Raji (cell line): ENCODE results near the gene TMIE.

ENCODE experiments used
- POLR2A ChIP-seq: IDR thresholded peaks from 2 replicates; pipeline ENCODE4 v1.6.1; 2011; ENCODE audit warnings: low read depth, low read length, control low read depth; ENCODE audit not compliant: insufficient read depth

The TMIE gene

GRCh38 chr3:46675843-46676567, 25.2 kb upstream of the TMIE start:
- TF ChIP-seq POLR2A, result no peak

GRCh38 chr3:46676601-46677410, 24.4 kb upstream of the TMIE start:
- no peak for TF ChIP-seq POLR2A

GRCh38 chr3:46677411-46677726, 23.8 kb upstream of the TMIE start:
- TF ChIP-seq POLR2A, result no peak

- TF ChIP-seq POLR2A, result no peak
These were observed 22.9 kb upstream of the TMIE start for GRCh38 chr3:46678280-46678679.

GRCh38 chr3:46679681-46680080, 21.5 kb upstream of the TMIE start:
- TF ChIP-seq POLR2A, result no peak

- TF ChIP-seq POLR2A, result no peak
These were observed 20.8 kb upstream of the TMIE start for GRCh38 chr3:46680298-46680826.

GRCh38 chr3:46681387-46681786, 19.8 kb upstream of the TMIE start:
- TF ChIP-seq POLR2A, result no peak

- TF ChIP-seq POLR2A, result no peak
These were observed 19.2 kb upstream of the TMIE start for GRCh38 chr3:46681856-46682540.

- no peak for TF ChIP-seq POLR2A
These were observed 18.2 kb upstream of the TMIE start for GRCh38 chr3:46682974-46683373.

GRCh38 chr3:46684891-46685290, 16.3 kb upstream of the TMIE start:
- no peak for TF ChIP-seq POLR2A

GRCh38 chr3:46685446-46685845, 15.7 kb upstream of the TMIE start:
- no peak for TF ChIP-seq POLR2A

- no peak for TF ChIP-seq POLR2A
These were observed 10.4 kb upstream of the TMIE start for GRCh38 chr3:46690798-46691197.

- no peak for TF ChIP-seq POLR2A
These were observed 8.6 kb upstream of the TMIE start for GRCh38 chr3:46692566-46692990.

- TF ChIP-seq POLR2A, result no peak
These were observed 7.9 kb upstream of the TMIE start, which contains the start of gene ALS2CL for GRCh38 chr3:46693038-46693891. TSS of gene ALS2CL (minus strand) at chr3:46693679. CDS start at chr3:46689440, 4,239 bp downstream.

GRCh38 chr3:46693892-46694226, 7.3 kb upstream of the TMIE start:
- no peak for TF ChIP-seq POLR2A
